ENCODE data around the gene LRP6. TPM values are rescaled to one million over a fixed set of nuclear protein-coding genes. Genes with fewer than 3 reads are reported as not detected.

The LRP6 gene
- total and polyA plus RNA-seq, 2 of the 13 experiments (the other 11 are each of a cell fraction or from before 2014, with no cell fraction given) = 33.8 to 42.0 TPM

- CTCF ChIA-PET (ENCODE audit: low intra/inter-chr PET ratio, low total read pairs) = no interaction called here
- Histone ChIP-seq H3K9ac (ENCODE audit: insufficient read depth, low read depth, low read length) (no peak overlapping the region), H2AFZ (ENCODE audit: low read length) (no peak overlapping the region), H3K27me3 (ENCODE audit: control insufficient read depth in 1 of 2, insufficient read depth in 2 of 2, low read length in 2 of 2) (no peaks in the 10 kb centered on the region), H3K4me2 (ENCODE audit: low read depth, low read length) (no peak overlapping the region), H3K4me1 (ENCODE audit: insufficient read depth, low read length) (peaks cover 13% of the 10 kb centered on the region), H3K9me3 (ENCODE audit: low read length) (0 out of 2 replicates have a peak, but pooled peaks cover 7% of the 10 kb centered on the region), H4K20me1 (ENCODE audit: insufficient read depth, low read length) (no peaks in the 10 kb centered on the region), H3K27ac (ENCODE audit: extremely low read length, insufficient read depth, low read length) (no peak overlapping the region), H3K4me3 (replicated peaks in 1 of 3; ENCODE audit: insufficient read depth in 1 of 3, low read depth in 2 of 3, low read length in 3 of 3) (no peak overlapping the region), H3K36me3 (replicated peaks in 1 of 2; ENCODE audit: control insufficient read depth in 1 of 2, insufficient read depth in 2 of 2, low read length in 2 of 2) (peaks cover 10 to 40% of the 10 kb centered on the region in 2 experiments), H3K79me2 (ENCODE audit: insufficient read depth, low read length) (peaks cover 34% of the 10 kb centered on the region)
- 92% methylated on average over 1 of the region's 1 CpG for WGBS (ENCODE audit: low lambda C conversion rate)
- FAIRE-seq (no peak), ATAC-seq (no peak), DNase-seq (ENCODE audit: low spot score) (no peak)
- in situ Hi-C loops (cut with HindIII; ENCODE audit: extremely low pct_ligation_motif_present, low pct_unique_long_range_greater_than_20kb) (no loop called here), intact Hi-C loops (cut with micrococcal nuclease; ENCODE audit: unreplicated experiment) (no loop called here)
- BruUV-seq (replicated peaks) = no TSS peak
- TF ChIP-seq HOXD1 (CRISPR knock-in tag; IDR thresholded peaks at IDR 0.05) = no peak
- POLR2A ChIA-PET = no interaction called here
Observed at GRCh38 chr12:12202747-12203146, 64.1 kb downstream of the LRP6 start.

- peaks cover 6% of the 10 kb centered on the region for H3K4me1 ChIP-seq (ENCODE audit: insufficient read depth, low read length)
- in situ Hi-C loops (cut with HindIII; ENCODE audit: extremely low pct_ligation_motif_present, low pct_unique_long_range_greater_than_20kb) = no loop called here
- no peaks in the 10 kb centered on the region for H4K20me1 ChIP-seq (ENCODE audit: insufficient read depth, low read length)
- no peak overlapping the region for H3K4me3 ChIP-seq (replicated peaks in 1 of 3; ENCODE audit: insufficient read depth in 1 of 3, low read depth in 2 of 3, low read length in 3 of 3)
- BruUV-seq (replicated peaks) = no TSS peak
- FAIRE-seq = no peak
- no peak overlapping the region for H3K4me2 ChIP-seq (ENCODE audit: low read depth, low read length)
- WGBS (ENCODE audit: low lambda C conversion rate) = 96% methylated on average over 9 of the region's 9 CpGs
- CTCF ChIA-PET (ENCODE audit: low intra/inter-chr PET ratio, low total read pairs) = no interaction called here
- H3K79me2 ChIP-seq (ENCODE audit: insufficient read depth, low read length) = peaks cover 29% of the 10 kb centered on the region
- DNase-seq (ENCODE audit: low spot score) = no peak
- POLR2A ChIA-PET = no interaction called here
- H3K36me3 ChIP-seq (replicated peaks in 1 of 2; ENCODE audit: control insufficient read depth in 1 of 2, insufficient read depth in 2 of 2, low read length in 2 of 2) = peaks cover 10 to 43% of the 10 kb centered on the region in 2 experiments
- H3K9ac ChIP-seq (ENCODE audit: insufficient read depth, low read depth, low read length) = no peak overlapping the region
- intact Hi-C loops (cut with micrococcal nuclease; ENCODE audit: unreplicated experiment) = no loop called here
- H3K27ac ChIP-seq (ENCODE audit: extremely low read length, insufficient read depth, low read length) = no peak overlapping the region
- no peaks in the 10 kb centered on the region for H3K27me3 ChIP-seq (ENCODE audit: control insufficient read depth in 1 of 2, insufficient read depth in 2 of 2, low read length in 2 of 2)
- no peak for ATAC-seq
- 0 out of 2 replicates have a peak, but pooled peaks cover 7% of the 10 kb centered on the region for H3K9me3 ChIP-seq (ENCODE audit: low read length)
- no peak overlapping the region for H2AFZ ChIP-seq (ENCODE audit: low read length)
- TF ChIP-seq XRCC5 (optimal IDR thresholded peaks at IDR 0.05; ENCODE audit: low read length) (no peak), TFE3 (CRISPR knock-in tag; IDR thresholded peaks at IDR 0.05) (no peak), NFRKB (IDR thresholded peaks at IDR 0.05) (no peak), ZNF20 (CRISPR knock-in tag; IDR thresholded peaks at IDR 0.05) (no peak), SKI (IDR thresholded peaks at IDR 0.05; ENCODE audit: partially characterized antibody) (no peak), PTBP1 (IDR thresholded peaks at IDR 0.05; ENCODE audit: low read depth, low read length, poor library complexity, severe bottlenecking) (no peak), ZNF670 (CRISPR knock-in tag; IDR thresholded peaks at IDR 0.05; ENCODE audit: borderline replicate concordance) (no peak), ZNF646 (CRISPR knock-in tag; IDR thresholded peaks at IDR 0.05) (no peak), BCL6 (CRISPR knock-in tag; IDR thresholded peaks at IDR 0.05) (no peak)
Observed at GRCh38 chr12:12202105-12202504, 64.7 kb downstream of the LRP6 start.

Measured in HepG2 (cell line).